Stimulated activated naive CD4-positive, alpha-beta T cell treated with Interleukin-2 at 50 U/mL for 16 hours (primary cell): Measurements from ENCODE around the gene ARHGEF16.
A peak's percentile ranks its signal among the peaks of the same experiment; 100 is the strongest.

Experiments
- DNase-seq: peaks from one replicate; lab custom pipeline; 2025; lab: John Stamatoyannopoulos, UW

The ARHGEF16 gene

GRCh38 chr1:3482378-3482849 lies 27.9 kb downstream of the ARHGEF16 start:
- DNase-seq, result no peak

GRCh38 chr1:3483380-3483779 lies 28.9 kb downstream of the ARHGEF16 start:
- DNase-seq, result no peak

DNA sequence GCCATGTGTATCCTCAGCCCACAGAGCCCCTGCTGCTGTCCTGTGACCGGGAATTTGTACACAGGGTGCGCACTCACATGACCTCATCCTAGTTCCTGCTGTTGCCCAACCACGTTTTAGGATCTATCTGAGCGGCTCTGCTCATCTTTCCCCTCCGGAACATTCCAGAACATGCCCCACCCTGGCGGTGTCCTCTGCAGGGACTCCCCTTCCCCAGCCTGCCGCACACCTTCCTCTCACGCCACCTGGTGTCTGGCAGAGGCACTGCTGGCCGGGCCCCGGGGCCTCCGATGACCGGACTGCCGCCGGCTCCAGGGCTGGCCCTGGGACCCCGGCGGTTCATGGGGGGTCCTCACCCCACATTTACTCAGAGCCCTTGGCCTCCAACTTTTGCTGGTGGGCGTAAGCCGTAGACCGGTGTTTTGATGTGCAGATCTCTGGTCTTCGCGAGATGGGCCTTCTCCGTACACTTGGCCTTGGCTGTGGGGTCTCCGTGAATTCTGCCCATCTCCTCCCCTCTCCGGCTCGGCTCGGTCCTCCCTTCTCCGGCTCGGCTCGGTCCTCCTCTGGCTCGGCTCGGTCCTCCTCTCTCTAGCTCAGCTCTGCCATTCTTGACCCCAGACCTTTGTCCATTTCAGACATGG lies 29.5 kb downstream of the ARHGEF16 start:
- peak; percentile 26 for DNase-seq

DNA sequence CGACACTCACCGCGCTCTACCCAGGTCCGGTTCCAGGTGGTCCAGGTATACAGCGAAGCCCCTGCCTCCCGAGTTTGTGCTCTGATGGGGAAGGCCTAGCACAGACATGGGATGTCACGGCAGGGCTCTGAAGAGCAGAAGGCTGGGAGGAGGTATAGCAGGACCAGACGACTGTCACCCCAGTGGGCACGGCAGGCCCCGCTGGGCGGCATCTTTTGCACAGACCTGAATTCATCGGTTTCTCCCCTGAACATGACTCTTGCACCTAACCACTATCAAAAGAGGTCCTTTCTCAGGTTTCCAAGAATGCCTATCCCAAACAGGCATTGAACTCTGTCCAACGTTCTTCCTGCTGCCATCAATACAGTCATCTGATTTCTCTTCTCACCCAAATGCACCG lies 30.6 kb downstream of the ARHGEF16 start:
- no peak for DNase-seq

- DNase-seq, result no peak
These were observed 34.0 kb downstream of the ARHGEF16 start for GRCh38 chr1:3488432-3488831.

GRCh38 chr1:3490046-3490745 lies 35.7 kb downstream of the ARHGEF16 start:
- no peak for DNase-seq

GRCh38 chr1:3491291-3492246 lies 37.1 kb downstream of the ARHGEF16 start:
- peak; percentile 73 for DNase-seq

DNA sequence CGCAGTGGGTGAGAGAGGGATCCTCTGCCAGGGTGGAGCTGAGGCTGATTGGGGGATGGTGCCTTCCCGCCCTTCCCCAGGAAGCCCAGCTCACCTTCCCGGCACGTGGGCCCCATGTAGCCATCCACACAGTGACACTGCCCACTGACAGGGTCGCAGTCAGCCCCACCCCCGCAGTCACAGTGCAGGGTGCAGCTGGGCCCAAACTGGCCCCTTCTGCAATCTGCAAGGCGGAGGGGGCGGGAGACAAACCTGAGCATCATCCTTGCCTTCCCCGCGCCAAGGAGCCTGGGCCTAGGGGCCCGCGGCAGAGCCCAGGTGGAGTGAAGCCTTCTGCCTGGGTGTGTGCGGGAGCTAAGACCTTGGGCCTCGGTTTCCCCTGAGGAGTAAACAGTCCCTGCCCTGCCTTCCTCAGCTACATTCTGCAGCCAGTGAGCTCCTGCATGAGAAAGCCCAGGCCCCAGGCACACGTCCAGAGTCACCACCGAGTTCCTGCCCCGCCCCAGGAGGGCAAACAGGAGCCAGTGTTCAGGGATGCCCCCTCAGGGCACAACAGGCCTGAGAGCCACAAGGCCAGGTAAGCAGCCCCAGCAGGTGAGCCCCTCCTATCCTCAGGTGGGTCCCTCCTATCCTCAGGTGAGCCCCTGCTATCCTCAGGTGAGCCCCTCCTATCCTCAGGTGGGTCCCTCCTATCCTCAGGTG lies 38.2 kb downstream of the ARHGEF16 start:
- DNase-seq, result no peak

DNA sequence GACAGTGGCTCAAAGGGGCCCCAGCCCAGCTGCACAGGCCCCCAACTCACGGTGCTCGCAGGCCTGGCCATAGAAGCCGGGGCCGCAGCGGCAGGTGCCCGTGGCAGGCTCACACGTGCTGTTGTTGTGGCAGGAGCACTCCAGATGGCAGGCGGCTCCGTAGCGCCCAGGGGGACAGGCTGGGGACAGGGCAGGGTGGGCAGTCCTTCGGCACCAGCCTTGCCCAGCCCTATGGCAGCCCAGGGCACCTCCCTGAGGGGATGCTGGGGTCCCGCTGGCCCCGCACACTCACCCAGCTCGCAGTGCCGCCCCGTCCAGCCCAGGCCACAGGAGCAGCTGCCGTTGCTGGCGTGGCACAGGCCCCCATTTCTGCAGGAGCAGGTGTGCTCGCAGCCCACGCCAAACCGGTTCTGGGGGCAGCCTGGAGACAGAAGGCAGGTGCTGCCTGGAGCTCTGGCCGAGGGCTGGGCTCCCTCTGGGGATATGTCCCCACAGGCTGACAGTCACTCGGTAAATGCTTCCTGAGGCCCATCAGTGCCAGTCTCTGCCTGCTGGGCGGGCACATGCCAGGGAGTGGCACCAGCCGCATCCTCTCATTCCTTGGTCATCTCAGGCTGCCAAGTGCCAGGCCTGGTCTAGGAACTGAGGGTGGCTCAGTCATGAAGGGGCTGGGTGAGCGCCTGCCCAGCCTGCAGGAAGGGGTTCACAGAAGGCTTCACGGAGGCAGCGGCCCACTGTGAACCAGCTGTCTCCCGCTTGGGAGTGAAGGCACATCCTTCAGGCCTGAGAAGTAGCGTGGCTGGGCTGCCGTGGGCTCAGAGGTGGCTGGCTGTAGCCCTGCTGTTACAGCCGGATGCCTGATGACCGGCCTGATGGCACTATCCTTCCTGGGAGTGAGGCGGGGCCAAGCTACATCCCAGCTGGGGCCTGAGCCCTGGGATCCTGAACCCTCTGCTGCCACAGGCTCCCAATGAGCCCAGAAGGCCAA lies 40.1 kb downstream of the ARHGEF16 start:
- no peak for DNase-seq

- no peak for DNase-seq
These were observed 41.6 kb downstream of the ARHGEF16 start for GRCh38 chr1:3495776-3496745.

DNA sequence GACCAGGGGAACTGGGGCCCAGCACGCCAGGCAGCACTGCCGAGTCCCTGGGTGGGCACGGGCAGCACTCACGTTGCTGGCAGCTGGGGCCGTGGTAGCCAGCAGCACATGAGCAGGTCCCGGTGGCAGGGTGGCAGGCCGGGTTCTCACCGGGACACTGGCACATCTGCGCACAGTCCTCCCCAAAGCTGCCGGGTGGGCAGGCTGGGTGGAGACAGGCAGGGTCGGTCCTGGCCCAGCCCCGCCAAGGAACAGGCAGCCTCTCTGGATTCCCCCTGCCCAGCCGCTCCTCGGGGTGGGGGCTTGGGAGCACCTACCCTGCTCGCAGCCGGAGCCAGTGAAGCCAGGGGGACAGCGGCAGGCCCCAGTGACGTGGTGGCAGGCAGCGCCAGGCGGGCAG lies 42.5 kb downstream of the ARHGEF16 start:
- DNase-seq, result no peak

- DNase-seq, result no peak
These were observed 43.1 kb downstream of the ARHGEF16 start for GRCh38 chr1:3497521-3497920.

- no peak for DNase-seq
These were observed 43.9 kb downstream of the ARHGEF16 start for GRCh38 chr1:3498246-3498930.

DNA sequence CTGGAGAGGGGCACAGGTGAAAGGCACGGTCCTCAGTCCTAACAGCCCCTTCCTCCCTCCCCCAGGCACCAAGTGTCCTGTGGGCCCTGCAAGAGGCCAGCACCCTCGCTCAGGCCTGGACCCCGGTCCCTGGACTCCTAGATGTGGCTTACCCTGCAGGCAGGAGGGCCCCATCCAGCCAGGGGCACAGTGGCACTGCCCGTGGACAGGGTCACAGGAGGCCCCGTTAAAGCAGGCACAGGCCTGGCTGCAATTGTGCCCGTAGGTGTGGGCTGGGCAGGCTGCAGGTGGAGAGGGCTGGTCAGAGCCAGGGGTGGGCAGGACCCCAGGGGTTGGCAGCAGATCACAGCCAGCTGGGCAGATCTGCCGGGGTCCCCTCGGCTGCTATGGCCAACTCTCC lies 44.5 kb downstream of the ARHGEF16 start:
- no peak for DNase-seq

DNA sequence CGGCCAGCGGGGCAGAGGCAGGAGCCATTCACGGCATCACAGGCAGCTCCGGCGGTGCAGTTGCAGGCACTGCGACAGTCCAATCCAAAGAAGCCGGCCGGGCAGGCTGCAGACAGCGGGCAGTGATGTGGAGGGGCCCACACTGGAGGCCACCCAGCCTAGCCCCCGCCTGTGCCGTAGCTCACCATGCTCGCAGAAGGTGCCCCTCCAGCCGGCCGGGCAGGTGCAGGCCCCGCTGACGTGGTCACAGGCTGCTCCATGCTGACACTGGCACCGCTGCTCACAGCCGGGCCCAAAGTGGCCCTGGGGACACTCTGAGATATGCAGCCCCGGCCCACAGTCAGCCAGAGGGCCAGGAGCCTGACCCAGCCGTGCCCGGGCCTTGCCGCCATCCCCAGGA lies 45.1 kb downstream of the ARHGEF16 start:
- DNase-seq, result no peak

- DNase-seq, result no peak
These were observed 45.9 kb downstream of the ARHGEF16 start for GRCh38 chr1:3500265-3500835.

DNA sequence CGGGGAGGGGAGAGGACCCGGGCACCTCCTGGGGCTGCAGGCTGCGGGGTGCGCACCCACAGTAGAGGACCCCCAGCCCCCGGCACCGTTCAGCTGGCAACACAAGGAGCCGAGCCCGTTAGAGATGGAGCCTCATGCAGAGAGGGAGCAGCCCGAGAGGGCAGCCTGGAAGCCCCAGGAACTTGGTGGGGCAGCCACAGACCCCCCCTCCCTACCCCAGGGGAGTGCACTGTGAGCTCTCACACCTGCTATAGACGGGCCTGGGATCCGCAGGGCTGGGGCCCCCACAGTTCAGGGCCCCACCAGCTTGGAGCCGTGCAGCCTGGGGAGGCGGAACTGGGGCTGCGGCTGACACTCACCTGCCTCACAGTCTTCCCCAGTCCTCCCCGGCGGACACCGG lies 47.0 kb downstream of the ARHGEF16 start:
- DNase-seq, result no peak

- DNase-seq, result peak; percentile 8
These were observed 47.6 kb downstream of the ARHGEF16 start for GRCh38 chr1:3501856-3502640.
